HG02678 (cell line): ENCODE results near the gene TMEM156.

Experiments used
- ATAC-seq: cut with Tn5 transposase; IDR thresholded peaks from one replicate; pipeline ENCODE4 v1.9.1; 2021; ENCODE audit warnings: mild to moderate bottlenecking, moderate library complexity; ENCODE audit not compliant: unreplicated experiment

Gene TMEM156

GRCh38 chr4:38928568-38928967 is 103.6 kb downstream of the TMEM156 start:
- no peak for ATAC-seq

- ATAC-seq = no peak
Measured at GRCh38 chr4:38926896-38927295, 105.3 kb downstream of the TMEM156 start.

- ATAC-seq = no peak
Measured at GRCh38 chr4:38925492-38926413, 106.5 kb downstream of the TMEM156 start.

- ATAC-seq = no peak
Measured at GRCh38 chr4:38924353-38924752, 107.9 kb downstream of the TMEM156 start.

- ATAC-seq = no peak
Measured at GRCh38 chr4:38923746-38924145, 108.5 kb downstream of the TMEM156 start.

GRCh38 chr4:38921151-38921550 is 111.1 kb downstream of the TMEM156 start:
- no peak for ATAC-seq

- ATAC-seq = no peak
Measured at GRCh38 chr4:38920677-38921076, 111.5 kb downstream of the TMEM156 start.

- no peak for ATAC-seq
Measured at GRCh38 chr4:38920186-38920585, 112.0 kb downstream of the TMEM156 start.

- no peak for ATAC-seq
Measured at GRCh38 chr4:38919494-38919893, 112.7 kb downstream of the TMEM156 start.

- no peak for ATAC-seq
Measured at GRCh38 chr4:38917481-38918025, 114.7 kb downstream of the TMEM156 start.
